GM19438 (cell line): ENCODE measurements around the gene ADAMTSL2.

Experiments used
- ATAC-seq: cut with Tn5 transposase; IDR thresholded peaks from one replicate; pipeline ENCODE4 v1.9.1; 2021; ENCODE audit warnings: low read depth; ENCODE audit not compliant: unreplicated experiment

Gene ADAMTSL2

DNA sequence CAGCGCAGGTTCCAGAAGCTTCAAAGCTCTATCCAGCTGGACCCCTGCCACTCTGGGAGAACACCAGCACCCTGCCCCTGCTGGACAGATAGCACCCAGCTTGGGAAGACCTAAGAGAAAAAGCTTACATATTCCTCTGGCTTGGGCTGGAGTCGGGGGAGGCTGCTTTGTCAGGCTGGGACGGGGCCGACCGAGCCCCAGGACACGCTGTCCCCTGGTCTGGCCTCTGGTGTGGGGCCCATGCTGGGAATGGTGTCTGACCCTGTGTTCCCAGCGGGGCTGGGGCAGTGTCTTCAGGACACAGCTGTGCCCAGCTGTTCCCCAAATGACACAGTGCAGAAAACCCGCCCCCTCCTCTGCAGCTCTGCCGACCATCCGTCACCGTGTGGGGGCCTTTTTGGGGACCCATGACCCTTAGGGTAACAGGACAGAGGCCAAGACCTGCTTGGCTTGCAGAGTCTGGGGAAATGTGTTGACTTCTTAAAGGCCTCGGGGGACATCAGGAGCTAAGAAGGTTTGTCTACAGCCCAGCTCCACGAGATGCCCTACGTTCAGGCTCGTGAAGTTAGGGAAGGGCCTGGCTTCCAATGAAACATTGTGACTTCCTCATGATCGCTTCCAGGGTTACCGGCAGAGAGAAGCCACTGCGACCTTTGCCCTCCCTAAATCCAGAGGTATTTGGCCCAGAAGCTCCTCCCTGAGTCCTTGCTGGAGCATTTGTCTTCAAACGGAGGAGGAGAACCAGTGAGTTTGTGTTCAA, 35.2 kb upstream of the ADAMTSL2 start:
- no peak for ATAC-seq

GRCh38 chr9:133499892-133500270, 34.6 kb upstream of the ADAMTSL2 start:
- no peak for ATAC-seq

- ATAC-seq = no peak
These were observed 32.4 kb upstream of the ADAMTSL2 start for GRCh38 chr9:133502112-133502511.

- no peak for ATAC-seq
These were observed 29.2 kb upstream of the ADAMTSL2 start for GRCh38 chr9:133505186-133505830.

- ATAC-seq = no peak
These were observed 28.4 kb upstream of the ADAMTSL2 start for GRCh38 chr9:133505901-133506652.

GRCh38 chr9:133506653-133507038, 27.9 kb upstream of the ADAMTSL2 start:
- no peak for ATAC-seq

DNA sequence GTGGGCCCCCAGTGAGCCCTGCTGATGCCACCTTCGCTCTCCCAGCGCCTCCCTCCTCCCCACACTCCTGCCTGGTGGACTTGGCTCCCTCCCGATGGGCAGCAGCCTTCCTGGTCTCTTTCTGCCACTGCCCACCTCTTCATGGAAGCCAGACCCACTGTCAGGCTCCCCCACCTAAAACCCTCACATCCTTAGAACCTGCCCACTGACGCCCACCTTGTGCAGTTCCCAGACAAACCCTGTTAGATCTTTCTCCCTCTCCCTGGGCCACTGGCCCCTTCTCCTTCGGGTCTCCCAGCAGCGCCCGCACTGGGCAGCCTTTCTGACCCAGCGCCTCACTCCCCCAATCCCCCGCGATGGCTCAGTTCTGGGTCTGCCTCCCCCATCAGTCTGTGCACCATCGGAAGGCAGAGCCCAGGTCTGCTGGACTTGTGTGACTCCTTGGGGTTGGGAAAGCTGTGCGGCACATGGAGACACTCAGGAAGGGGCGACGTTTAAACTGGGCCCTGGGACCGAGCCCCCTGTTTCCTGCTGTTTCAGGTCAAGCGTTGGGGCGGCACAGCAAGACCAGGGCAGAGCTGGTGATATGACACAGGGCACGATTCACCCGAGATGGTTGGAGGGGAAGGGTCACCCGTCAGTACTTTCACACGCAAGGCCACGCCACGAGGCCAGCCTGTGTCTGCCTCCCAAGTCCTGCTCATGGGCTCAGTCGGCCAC, 27.1 kb upstream of the ADAMTSL2 start:
- no peak for ATAC-seq

- ATAC-seq = no peak
These were observed 26.5 kb upstream of the ADAMTSL2 start for GRCh38 chr9:133508046-133508445.

GRCh38 chr9:133509179-133510083, 25.1 kb upstream of the ADAMTSL2 start:
- ATAC-seq = no peak

- no peak for ATAC-seq
These were observed 23.5 kb upstream of the ADAMTSL2 start for GRCh38 chr9:133510926-133511505.

DNA sequence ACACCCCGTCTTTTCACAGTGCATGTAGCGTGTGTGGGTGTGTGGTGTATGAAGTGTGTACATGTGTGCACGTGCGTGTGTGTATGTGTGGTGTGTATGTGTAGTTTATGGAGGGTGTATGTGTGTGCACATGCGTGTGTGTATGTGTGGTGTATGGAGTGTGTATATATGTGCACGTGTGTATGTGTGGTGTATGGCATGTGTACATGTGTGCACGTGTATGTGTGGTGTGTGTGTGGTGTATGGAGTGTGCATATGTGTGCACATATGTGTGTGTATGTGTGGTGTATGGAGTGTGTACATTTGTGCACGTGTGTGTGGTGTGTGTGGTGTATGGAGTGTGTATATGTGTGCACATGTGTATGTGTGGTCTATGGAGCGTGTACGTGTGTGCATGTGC, 22.9 kb upstream of the ADAMTSL2 start:
- ATAC-seq = no peak

DNA sequence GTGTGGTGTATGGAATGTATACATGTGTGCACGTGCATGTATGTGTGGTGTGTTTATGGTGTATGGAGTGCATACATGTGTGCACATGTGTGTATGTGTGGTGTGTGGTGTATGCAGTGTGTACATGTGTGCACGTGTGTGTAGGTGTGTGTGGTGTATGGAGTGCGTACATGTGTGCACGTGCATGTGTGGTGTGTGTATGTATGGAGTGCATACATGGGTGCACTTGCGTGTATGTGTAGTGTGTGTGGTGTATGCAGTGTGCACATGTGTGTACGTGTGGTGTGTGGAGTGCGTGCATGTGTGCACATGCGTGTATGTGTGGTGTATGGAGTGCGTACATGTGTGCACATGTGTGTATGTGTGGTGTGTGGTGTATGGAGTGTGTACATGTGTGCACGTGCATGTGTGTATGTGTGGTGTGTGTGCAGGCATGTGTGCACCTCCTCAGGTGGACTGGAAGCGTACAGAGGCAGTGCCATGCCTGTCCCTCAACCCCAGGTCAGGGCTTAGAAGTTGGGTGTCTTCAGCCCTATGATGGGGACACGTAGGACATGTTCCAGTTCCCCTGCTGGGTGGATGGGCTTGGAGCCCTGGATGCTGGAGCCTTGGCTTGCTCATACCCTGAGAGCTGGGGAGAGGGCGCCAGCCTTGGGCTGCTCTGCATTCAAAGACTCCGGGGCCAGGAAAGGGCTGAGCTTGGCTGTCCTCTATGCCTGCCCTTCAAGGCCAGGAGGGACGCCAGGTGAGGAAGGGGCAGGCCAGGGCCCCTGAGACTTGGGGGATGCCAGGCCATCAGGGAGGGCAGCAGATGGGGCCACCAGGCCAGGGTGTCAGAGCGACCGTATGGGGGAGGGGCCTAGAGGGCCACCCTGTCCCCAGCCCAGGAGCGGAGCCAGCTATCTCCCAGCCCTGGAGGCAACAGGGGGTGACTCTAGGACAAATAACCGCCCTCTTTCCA, 22.0 kb upstream of the ADAMTSL2 start:
- ATAC-seq = no peak

DNA sequence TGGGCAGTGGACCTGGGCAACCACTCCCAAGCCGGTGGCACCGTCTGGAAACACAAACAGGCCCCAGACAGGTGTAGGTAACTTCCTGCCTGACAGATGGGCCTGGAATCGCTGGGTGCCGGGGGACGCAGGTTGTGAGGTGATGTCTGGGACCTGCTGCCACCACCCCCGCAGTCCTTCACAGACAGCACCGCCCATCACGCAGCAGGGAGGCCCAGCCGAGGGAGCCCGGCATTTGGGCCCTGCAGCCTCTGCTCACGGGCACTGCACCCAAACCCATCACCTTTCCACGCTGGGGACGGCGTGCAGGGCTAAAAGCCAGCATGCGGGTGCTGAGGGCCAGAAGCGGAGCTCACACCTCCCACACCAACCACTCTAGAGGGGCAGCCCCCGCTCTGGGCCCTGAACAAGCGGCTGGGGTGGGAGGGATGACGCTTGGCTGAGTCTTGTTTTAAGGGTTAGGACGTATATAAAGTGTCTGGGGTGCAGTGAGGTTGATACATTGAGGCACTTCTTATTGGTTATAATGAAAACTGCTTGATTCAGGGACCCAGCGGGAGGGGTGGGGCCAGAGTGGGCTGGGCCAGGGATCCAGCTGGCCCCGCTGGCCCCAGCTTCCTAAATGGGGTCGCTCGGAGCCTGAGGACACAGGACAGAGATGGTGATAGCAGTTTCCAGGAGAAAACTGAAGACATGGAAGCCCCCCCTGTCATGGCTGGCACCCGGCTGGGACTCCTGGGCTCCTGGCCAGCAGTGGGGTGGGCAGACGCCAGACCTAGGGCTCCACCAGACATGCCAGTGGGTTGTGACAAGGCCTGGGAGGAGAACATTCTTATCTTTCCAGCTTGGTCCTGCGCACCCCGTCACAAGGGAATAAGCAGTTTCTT, 21.0 kb upstream of the ADAMTSL2 start:
- no peak for ATAC-seq

DNA sequence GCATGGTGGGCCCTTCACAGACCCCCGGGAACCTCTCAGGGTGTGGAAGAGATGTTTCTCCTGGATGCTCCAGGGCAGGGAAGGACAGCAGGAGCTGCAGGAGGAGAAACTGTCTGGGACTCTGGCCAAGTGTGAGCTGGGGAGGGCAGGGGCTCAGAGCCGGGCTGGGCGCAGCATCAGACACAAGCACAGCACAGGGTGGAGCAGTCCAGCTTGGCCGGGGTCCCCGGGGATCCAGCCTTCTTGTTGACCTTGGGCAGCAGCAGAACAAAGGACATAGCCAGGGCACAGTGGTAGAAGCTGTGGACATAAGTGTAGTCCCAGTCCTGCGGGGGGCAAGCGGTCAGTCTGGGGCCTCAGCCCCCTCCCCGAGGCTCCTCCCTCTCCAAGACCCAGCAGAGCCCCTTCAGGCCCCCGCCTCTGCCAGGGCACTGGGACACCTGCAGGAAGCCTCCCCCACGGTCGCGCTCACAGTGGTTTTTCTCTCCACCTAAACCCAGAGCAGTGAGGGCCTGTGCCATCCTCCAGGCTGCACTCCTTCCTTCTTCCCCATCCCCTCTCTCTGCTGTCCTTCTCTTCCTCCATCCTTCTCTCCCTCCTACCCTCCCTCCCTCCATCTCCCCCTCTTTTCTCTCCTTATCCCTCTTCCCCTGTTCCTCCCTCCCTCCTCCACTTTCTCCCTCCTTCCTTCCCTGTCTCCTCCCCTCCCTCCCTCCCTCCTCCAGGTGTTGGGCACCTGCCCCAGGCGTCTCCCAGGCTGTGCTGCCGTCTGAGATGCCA, 19.9 kb upstream of the ADAMTSL2 start:
- no peak for ATAC-seq

DNA sequence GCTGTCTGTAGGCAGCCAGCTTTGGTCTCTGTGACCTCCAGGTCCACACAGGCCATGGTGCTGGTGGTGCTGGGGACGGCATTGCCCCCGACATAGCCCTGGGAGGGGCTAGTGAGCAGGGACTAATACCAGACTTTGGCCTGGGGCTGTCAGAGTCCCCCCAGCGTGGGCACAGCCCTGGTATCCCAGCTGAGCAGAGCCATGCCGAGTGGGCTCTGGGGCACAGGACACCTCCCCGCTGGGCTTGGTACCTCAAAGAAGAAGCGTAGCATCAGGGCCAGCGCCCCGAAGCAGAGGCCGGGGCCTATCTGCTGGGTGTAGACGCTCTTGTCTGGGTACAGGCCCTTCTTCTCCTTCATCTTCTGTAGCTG, 19.3 kb upstream of the ADAMTSL2 start:
- ATAC-seq = no peak

DNA sequence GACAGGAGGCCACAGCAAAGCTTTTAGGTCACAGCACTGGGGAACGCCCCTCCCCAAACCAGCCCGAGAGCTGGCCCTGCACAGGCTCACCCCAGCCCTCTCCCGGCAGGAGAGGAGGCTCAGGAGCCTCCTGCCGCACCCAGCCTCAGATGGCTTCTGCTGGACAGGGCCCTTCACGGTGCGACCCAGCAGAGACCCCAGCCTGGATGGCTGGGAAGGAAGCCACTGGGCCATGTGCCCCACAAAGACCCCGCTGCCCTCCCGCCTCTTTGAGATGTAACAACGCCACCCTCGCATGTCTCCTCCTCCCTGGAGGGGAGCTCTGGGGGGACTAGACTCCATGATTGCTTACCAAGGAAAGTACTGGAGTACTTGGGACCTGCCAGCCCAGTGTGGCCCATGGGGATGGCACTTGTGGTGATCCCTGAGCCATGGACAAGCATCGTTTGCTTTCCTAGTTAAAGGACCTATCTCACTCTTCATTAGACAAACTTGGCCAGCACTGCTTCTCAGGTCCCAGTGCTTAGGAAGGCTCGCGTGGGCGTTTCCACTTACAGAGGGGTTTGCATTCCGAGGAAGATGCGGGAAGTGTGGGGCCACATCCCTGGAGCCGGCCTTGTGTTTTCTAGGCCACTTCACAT, 18.8 kb upstream of the ADAMTSL2 start:
- no peak for ATAC-seq
